Kasumi-1 (cell line): ENCODE measurements around the gene RPL7A.
"Not testable (repeated sequence)": the region's sequence is repeated elsewhere in the genome, so short reads cannot be mapped to it uniquely, and the experiment has no call there.

Experiments used
- DNase-seq, 2 experiments: peaks; one replicate each; lab custom pipeline; 2025; lab: John Stamatoyannopoulos, UW

The RPL7A gene

GRCh38 chr9:133327834-133328484 lies 20.1 kb upstream of the RPL7A start:
- no peak for DNase-seq

DNA sequence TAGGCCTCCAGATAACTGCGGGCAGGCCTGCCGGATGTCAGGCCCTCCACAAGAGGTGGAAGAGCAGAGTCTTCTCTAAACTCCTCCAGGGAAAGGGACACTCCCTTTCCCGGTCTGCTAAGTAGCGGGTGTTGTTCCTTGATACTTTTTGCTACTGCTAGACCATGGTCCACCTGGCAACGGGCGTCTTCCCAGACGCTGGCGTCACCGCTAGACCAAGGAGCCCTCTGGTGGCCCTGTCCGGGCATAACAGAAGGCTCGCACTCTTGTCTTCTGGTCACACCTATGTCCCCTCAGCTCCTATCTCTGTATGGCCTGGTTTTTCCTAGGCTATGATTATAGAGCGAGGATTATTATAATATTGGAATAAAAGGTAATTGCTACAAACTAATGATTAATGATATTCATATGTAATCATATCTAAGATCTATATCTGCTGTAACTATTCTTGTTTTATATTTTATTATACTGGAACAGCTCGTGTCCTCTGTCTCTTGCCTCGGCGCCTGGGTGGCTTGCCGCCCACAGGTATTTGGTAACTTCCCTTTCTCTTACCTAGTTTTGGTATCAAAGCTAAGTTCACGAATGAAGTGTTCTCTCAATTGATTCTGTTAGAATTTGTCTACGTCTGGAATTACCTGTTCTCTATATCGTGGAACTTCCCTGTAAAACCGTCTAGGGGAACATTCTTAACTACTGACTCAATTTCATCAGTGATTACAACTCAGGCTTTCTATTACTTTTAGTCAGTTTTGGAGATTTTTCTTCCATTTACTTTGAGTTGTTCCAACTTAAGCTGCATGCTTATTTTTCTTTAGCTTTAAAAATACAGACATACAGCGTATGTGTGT lies 18.5 kb upstream of the RPL7A start:
- DNase-seq, result peak in 1 of 2 experiments; percentile 24

- no peak for DNase-seq
Measured at GRCh38 chr9:133331221-133331620, 16.8 kb upstream of the RPL7A start.

GRCh38 chr9:133331641-133332380 lies 16.2 kb upstream of the RPL7A start:
- DNase-seq, result no peak

GRCh38 chr9:133332381-133332730 lies 15.7 kb upstream of the RPL7A start:
- DNase-seq, result no peak

DNA sequence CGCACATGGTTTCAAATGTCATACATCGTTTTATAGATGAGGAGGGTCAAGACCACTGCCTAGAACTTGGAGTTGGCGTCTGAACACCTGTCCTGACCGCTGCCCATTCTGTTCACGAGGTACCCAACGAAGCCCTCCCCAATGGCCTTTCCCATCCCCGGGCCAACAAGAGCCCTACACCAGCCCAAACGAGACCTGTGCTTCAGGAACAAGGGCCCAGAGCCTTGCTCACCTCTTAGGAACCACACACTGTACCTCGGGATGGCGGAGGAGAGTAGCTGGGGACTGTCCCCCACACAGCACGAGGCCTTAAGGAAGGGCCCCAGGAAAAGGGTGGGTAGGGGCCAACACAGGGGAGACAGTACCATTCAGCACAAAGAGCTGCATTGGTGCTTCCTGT lies 15.0 kb upstream of the RPL7A start:
- no peak for DNase-seq

DNA sequence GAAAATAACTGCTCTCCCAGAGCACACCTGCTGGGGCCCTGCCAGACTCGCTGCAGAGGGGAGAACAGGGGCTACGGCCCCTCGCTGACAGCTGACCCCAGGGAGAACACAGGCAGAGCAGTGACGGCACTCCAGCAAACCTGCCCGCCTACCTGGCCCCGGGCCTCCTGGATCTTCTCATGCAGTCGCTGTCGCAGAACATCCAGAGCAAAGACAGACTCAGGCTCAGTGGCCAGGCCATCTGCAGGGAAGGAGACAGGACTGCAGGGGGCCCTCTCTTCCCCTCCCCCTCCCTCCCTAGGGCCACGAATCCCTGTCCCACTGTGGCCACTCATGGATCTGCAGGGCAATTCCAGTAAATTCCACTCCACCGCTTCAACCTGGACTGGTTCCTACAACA lies 14.5 kb upstream of the RPL7A start:
- no peak for DNase-seq

DNA sequence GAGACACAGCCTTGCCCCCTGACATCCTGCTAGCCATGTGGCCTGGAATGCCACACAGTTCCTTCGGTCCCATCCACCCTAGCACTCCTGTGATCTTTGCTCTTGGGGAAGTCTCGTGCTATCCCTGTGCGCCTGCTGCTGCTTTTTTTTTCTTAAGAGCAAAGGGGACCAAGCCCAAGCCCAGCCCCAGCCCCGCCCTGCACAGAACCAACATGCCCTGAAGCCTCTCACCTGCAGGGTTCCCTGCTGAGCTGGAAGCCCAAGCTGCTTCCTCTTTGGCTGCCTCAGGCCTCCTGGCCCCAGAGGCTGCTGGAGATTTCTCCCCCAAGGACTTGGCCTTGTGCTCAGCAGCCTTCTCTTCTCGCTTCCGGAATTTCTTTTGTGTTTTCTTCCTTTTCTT lies 13.9 kb upstream of the RPL7A start:
- no peak for DNase-seq

- not testable (repeated sequence) for DNase-seq
Measured at GRCh38 chr9:133334888-133335287, 13.1 kb upstream of the RPL7A start.

GRCh38 chr9:133335924-133336811 lies 11.8 kb upstream of the RPL7A start, which contains the start of gene SURF6:
SURF6 (minus strand) TSS chr9:133336188; CDS start chr9:133336132, 56 bp downstream.
- peak; percentile 91 for DNase-seq

GRCh38 chr9:133339641-133340040 lies 8.4 kb upstream of the RPL7A start:
- DNase-seq, result no peak

- DNase-seq, result peak; percentile 59 to 64
Measured at GRCh38 chr9:133340256-133340655, 7.8 kb upstream of the RPL7A start.

- no peak for DNase-seq
Measured at GRCh38 chr9:133340916-133341315, 7.1 kb upstream of the RPL7A start.

GRCh38 chr9:133341369-133342068 lies 6.5 kb upstream of the RPL7A start:
- DNase-seq, result peak; percentile 47 to 49

DNA sequence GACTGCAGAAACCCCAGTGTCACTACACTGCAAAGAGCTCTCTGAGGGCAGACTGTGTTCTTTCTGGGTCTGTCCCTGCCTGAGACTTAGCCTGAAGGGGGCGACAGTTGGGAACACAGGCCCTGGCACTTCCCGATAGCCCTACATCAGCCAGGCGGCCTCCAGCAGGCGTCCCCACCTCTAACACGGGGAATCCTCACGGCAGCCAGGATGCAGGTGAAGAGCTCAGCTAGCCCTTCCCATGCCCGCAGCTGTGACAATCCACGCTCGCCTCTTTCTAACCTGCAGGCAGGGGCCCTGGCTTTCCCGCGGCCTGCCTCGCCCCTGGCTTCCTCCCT lies 6.0 kb upstream of the RPL7A start:
- DNase-seq, result no peak

DNA sequence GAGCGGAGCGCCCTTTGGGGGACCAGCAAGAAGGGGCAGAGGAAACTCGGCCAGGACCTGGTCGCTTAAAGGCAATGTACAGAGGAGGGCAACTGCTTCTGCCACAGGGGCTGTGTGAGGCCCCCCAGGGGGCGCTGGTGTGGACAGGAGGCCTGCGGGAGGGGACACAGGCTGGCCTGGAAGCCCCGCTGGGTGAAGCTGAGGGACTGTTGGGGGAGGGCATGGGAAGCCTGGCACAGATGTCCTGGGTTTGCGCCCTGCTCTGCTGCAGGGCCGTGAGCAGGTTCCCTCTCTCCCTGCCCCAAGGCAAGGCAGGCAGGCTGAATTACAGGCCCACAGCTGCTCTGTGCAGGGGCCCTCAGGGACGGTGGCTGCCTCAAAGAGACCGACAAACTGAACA lies 5.4 kb upstream of the RPL7A start:
- no peak for DNase-seq

- no peak for DNase-seq
Measured at GRCh38 chr9:133344071-133344470, 3.9 kb upstream of the RPL7A start.

DNA sequence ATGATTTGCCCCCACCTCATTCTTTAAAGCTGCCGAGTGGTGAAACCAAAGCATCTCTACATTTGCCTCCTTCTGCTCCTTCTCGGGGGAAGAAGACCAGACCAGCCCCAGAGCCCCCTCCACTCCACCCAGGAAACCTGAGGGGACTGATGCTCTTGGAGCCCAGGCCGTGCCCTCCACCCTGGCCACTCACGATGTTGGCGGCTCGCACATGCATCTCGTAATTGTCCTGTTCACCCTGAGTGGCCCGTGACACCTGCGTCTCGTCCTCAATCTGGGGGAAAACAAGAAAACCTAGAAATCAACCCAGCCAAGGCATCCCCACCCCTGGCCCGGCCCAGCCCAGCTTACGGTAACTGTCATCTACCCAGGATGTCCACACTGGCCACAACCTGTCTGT lies 3.0 kb upstream of the RPL7A start:
- DNase-seq, result no peak

DNA sequence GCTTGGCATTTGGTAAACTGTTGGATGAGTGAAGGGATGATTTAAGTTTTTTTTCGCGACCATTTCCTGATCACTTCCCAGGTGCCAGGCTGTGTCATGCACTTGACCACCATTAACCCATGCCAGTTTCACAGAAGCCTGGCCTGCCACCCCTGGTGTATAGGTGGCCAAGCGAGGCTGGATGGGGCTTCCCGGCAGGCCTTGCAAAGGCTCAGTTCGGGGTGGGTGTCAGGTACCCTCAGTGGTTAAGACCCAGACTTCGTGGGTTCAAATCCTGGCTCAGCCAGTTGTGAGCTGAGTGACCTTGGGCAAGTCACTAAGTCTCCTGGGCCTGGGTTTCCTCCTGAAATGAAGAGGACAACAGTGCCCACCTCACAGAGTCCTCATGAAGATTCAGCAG lies 2.4 kb upstream of the RPL7A start:
- no peak for DNase-seq

- no peak for DNase-seq
Measured at GRCh38 chr9:133346021-133346785, 1.8 kb upstream of the RPL7A start.
